CD14-positive monocyte (primary cell): ENCODE measurements around the gene ITPKB. TPM values are rescaled to one million over a fixed set of nuclear protein-coding genes. Genes with fewer than 3 reads are reported as not detected.
"Not testable (repeated sequence)": the region's sequence is repeated elsewhere in the genome, so short reads cannot be mapped to it uniquely, and the experiment has no call there.

ENCODE experiments used
- DNase-seq, 3 donors: peaks; one replicate each; pipeline ENCODE4 v3.0.0-alpha.2; 2011 to 2022
- H2AFZ ChIP-seq: 2 replicates; pipeline ENCODE4 v1.6.0; 2012; ENCODE audit warnings: mild to moderate bottlenecking, low read depth, low read length, inconsistent platforms; ENCODE audit not compliant: insufficient read depth, poor library complexity, severe bottlenecking
- H3K27ac ChIP-seq, 2 donors: 1 replicate in 1 of 2; 2 replicates in 1 of 2; pipeline ENCODE4 v1.5.1; 2012 to 2013; ENCODE audit warnings: low read length in 2 of 2, control low read depth in 1 of 2, inconsistent platforms in 1 of 2, low read depth in 1 of 2, mild to moderate bottlenecking in 1 of 2
- H3K27me3 ChIP-seq, 2 donors: one replicate each; pipeline versions ENCODE4 v1.6.0 to v1.6.1; 2011 to 2013; ENCODE audit warnings: low read length in 2 of 2; ENCODE audit not compliant: control insufficient read depth in 2 of 2, insufficient read depth in 2 of 2
- H3K36me3 ChIP-seq, 2 donors: replicated peaks in 1 of 2; 1 replicate in 1 of 2; 2 replicates in 1 of 2; pipeline versions ENCODE4 v1.5.1 to v1.6.1; 2012 to 2013; ENCODE audit warnings: low read length in 2 of 2, control low read depth in 1 of 2, inconsistent platforms in 1 of 2, mild to moderate bottlenecking in 1 of 2; ENCODE audit not compliant: insufficient read depth in 2 of 2, control insufficient read depth in 1 of 2
- H3K4me1 ChIP-seq, 2 donors: 1 replicate in 1 of 2; 2 replicates in 1 of 2; pipeline versions ENCODE4 v1.5.1 to v1.6.1; 2012 to 2013; ENCODE audit warnings: low read length in 2 of 2, control low read depth in 1 of 2, inconsistent platforms in 1 of 2, mild to moderate bottlenecking in 1 of 2, moderate library complexity in 1 of 2; ENCODE audit not compliant: insufficient read depth in 2 of 2, control insufficient read depth in 1 of 2
- H3K4me2 ChIP-seq: replicated peaks from 2 replicates; pipeline ENCODE3; 2012; ENCODE audit warnings: low read length, moderate library complexity, mild to moderate bottlenecking; ENCODE audit not compliant: poor library complexity, severe bottlenecking; ENCODE audit errors: extremely low read depth
- H3K4me3 ChIP-seq, 3 experiments: fragments of 200-600 bp in 1 of 3; sonication (generic) in 1 of 3; replicated peaks in 1 of 3; 1 replicate in 2 of 3; 2 replicates in 1 of 3; pipeline ENCODE4 v1.5.1; 2011 to 2013; ENCODE audit warnings: low read length in 3 of 3, mild to moderate bottlenecking in 3 of 3, control low read depth in 2 of 3, low read depth in 2 of 3, inconsistent platforms in 1 of 3, moderate library complexity in 1 of 3
- H3K79me2 ChIP-seq: 2 replicates; pipeline ENCODE4 v1.6.0; 2012; ENCODE audit warnings: mild to moderate bottlenecking, control low read depth, inconsistent platforms, low read length, moderate library complexity; ENCODE audit not compliant: insufficient read depth
- H3K9ac ChIP-seq: 2 replicates; pipeline ENCODE4 v1.6.0; 2017; ENCODE audit warnings: low read length, mild to moderate bottlenecking; ENCODE audit not compliant: insufficient read depth, poor library complexity, severe bottlenecking
- H3K9me3 ChIP-seq, 2 donors: replicated peaks in 1 of 2; 1 replicate in 1 of 2; 2 replicates in 1 of 2; pipeline versions ENCODE4 v1.5.1 to v1.6.1; 2012 to 2013; ENCODE audit warnings: low read length in 2 of 2, control low read depth in 1 of 2; ENCODE audit not compliant: control insufficient read depth in 1 of 2, insufficient read depth in 1 of 2
- H4K20me1 ChIP-seq: 2 replicates; pipeline ENCODE4 v1.6.0; 2012; ENCODE audit warnings: mild to moderate bottlenecking, low read length, control low read depth, moderate library complexity; ENCODE audit not compliant: insufficient read depth
- H3K27ac Mint-ChIP-seq, 7 donors: one replicate each; pipeline ENCODE4 v1.8.0; 2020; ENCODE audit warnings: mild to moderate bottlenecking in 7 of 7, mixed read lengths in 7 of 7, moderate library complexity in 6 of 7, inconsistent platforms in 2 of 7
- H3K27me3 Mint-ChIP-seq, 3 donors: one replicate each; pipeline ENCODE4 v1.8.0; 2021 to 2022; ENCODE audit warnings: low read depth in 3 of 3, mild to moderate bottlenecking in 3 of 3, mixed read lengths in 3 of 3, moderate library complexity in 3 of 3, inconsistent platforms in 1 of 3
- H3K36me3 Mint-ChIP-seq, 2 donors: one replicate each; pipeline ENCODE4 v1.8.0; 2020; ENCODE audit warnings: mixed read lengths in 2 of 2, inconsistent platforms in 1 of 2, mild to moderate bottlenecking in 1 of 2
- H3K4me1 Mint-ChIP-seq: one replicate; pipeline ENCODE4 v1.8.0; 2020; ENCODE audit warnings: mild to moderate bottlenecking, mixed read lengths
- H3K4me3 Mint-ChIP-seq, 2 donors: one replicate each; pipeline ENCODE4 v1.8.0; 2020; ENCODE audit warnings: mild to moderate bottlenecking in 2 of 2, mixed read lengths in 2 of 2, moderate library complexity in 1 of 2
- H3K9me3 Mint-ChIP-seq, 7 donors: one replicate each; pipeline ENCODE4 v1.8.0; 2020 to 2022; ENCODE audit warnings: mixed read lengths in 7 of 7, mild to moderate bottlenecking in 6 of 7, moderate library complexity in 6 of 7, inconsistent platforms in 2 of 7
- CTCF ChIP-seq: fragments of 200-600 bp; IDR thresholded peaks from one replicate; pipeline ENCODE4 v1.8.0; 2022; ENCODE audit warnings: antibody characterized with exemption, mild to moderate bottlenecking
- WGBS: methylation state at CpG from one replicate; pipeline ENCODE4 v1.1.5; 2013; ENCODE audit warnings: missing lambda C conversion rate; ENCODE audit not compliant: insufficient coverage; 5-methylcytosine and 5-hydroxymethylcytosine counted together
- intact Hi-C, 2 donors: fragments of 100-400 bp; cut with micrococcal nuclease; formaldehyde crosslinking; loops; one replicate each; pipeline versions ENCODE4 v1.15.0 to v1.15.1; 2023
- polyA plus RNA-seq, 3 donors: library from polyadenylated mRNA; depleted of rRNA in 1 of 3; unstranded in 2 of 3; stranded (reverse) in 1 of 3; fragments of 300-500 nt in 2 of 3; fragments of >200 nt in 1 of 3; fragmentation: Illumina TruSeq in 2 of 3; gene quantifications; 1 replicate in 2 of 3; 2 replicates in 1 of 3; pipeline ENCODE4 v1.2.3, GENCODE V29; 2012 to 2021

ITPKB gene
- polyA plus RNA-seq, 3 donors, result 7.3 to 14.4 (median 10.2) TPM

GRCh38 chr1:226599636-226600238 is 139.3 kb downstream of the ITPKB start:
- Histone ChIP-seq H3K9me3 (no peaks in the 10 kb centered on the region), H3K27me3 (no peaks in the 10 kb centered on the region), H3K9ac (no peak overlapping the region), H4K20me1 (no peaks in the 10 kb centered on the region), H3K4me1 (no peaks in the 10 kb centered on the region), H3K79me2 (no peaks in the 10 kb centered on the region), H3K4me3 (no peak overlapping the region), H3K27ac (no peak overlapping the region), H3K36me3 (no peaks in the 10 kb centered on the region), H2AFZ (no peak overlapping the region), H3K4me2 (no peak overlapping the region)
- peaks cover 0 to 3% (median 1%) of the 10 kb centered on the region in 7 donors for H3K9me3 Mint-ChIP-seq
- H3K36me3 Mint-ChIP-seq, result no peaks in the 10 kb centered on the region
- DNase-seq, result no peak
- H3K27me3 Mint-ChIP-seq, result peaks cover 5 to 6% (median 5%) of the 10 kb centered on the region in 3 donors
- no peaks in the 10 kb centered on the region for H3K4me1 Mint-ChIP-seq
- peak overlapping the region in 1 of 7 donors; percentile 20 for H3K27ac Mint-ChIP-seq
- intact Hi-C loops, result no loop called here
- no peak overlapping the region for H3K4me3 Mint-ChIP-seq
- TF ChIP-seq CTCF, result no peak

- H3K36me3 ChIP-seq, H3K27me3 Mint-ChIP-seq, H3K36me3 Mint-ChIP-seq, H3K9me3 ChIP-seq, DNase-seq, H2AFZ ChIP-seq, H3K4me3 ChIP-seq, H3K9ac ChIP-seq, H3K9me3 Mint-ChIP-seq, H3K4me1 Mint-ChIP-seq, H3K27ac Mint-ChIP-seq, H3K4me2 ChIP-seq, H3K79me2 ChIP-seq, H4K20me1 ChIP-seq, intact Hi-C loops, H3K4me3 Mint-ChIP-seq, H3K27me3 ChIP-seq, H3K4me1 ChIP-seq, H3K27ac ChIP-seq: not testable (repeated sequence)
- 100% methylated on average over 1 of the region's 3 CpGs for WGBS
Measured at GRCh38 chr1:226598955-226599354, 140.1 kb downstream of the ITPKB start.
